ENCODE results near the gene CTSF. TPM values are rescaled to one million over a fixed set of nuclear protein-coding genes. Genes with fewer than 3 reads are reported as not detected.

CTSF gene
- total and polyA plus RNA-seq, 2 donors (not counting 1 experiment from before 2014, with no cell fraction given), result 16.6 to 20.9 TPM

DNA sequence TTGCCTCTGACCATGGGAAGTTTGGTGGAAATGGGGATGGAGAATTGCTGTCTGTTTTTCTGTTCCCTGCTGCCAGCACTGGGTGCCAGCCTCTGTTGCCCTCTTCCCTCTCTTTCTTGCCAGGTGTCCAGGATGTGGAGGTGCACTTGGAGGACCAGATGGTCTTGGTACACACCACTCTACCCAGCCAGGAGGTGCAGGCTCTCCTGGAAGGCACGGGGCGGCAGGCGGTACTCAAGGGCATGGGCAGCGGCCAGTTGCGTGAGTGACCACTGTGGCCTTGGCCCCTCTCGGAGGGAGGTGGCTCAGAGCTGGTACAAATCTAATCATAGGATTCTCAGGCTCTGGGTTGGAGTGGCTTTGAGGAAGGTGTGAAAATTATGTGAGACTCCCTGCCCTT is 30.6 kb upstream of the CTSF start:
- no peaks in the 10 kb centered on the region for H3K9me3 Mint-ChIP-seq (ENCODE audit: insufficient read depth)
- CTCF ChIA-PET, result interaction anchor here (1.6 to 1.7 kb wide), 2 partner anchors 8 to 80 kb away, joined by 4 to 6 read pairs; no protein-coding TSS in a partner anchor
- H3K27ac Mint-ChIP-seq, result no peak overlapping the region
- Histone ChIP-seq H3K4me1 (ENCODE audit: control insufficient read depth in 2 of 2, insufficient read depth in 2 of 2, low read length in 2 of 2) (peaks cover 25 to 29% of the 10 kb centered on the region in 2 donors), H2AFZ (ENCODE audit: insufficient read depth, low read depth, low read length, poor library complexity, severe bottlenecking) (no peak overlapping the region), H3K4me3 (ENCODE audit: control extremely low read depth in 1 of 5, extremely low read depth in 1 of 5, insufficient read depth in 1 of 5, low read depth in 2 of 5, low read length in 4 of 5) (no peak overlapping the region), H3K9ac (ENCODE audit: low read length) (no peak overlapping the region), H4K20me1 (ENCODE audit: control insufficient read depth, insufficient read depth, low read length, poor library complexity, severe bottlenecking) (no peaks in the 10 kb centered on the region), H3K27ac (ENCODE audit: low read length in 2 of 2) (no peak overlapping the region), H3K79me2 (ENCODE audit: control insufficient read depth, insufficient read depth, low read length) (peaks cover 53% of the 10 kb centered on the region), H3K27me3 (replicated peaks in 1 of 4; ENCODE audit: control extremely low read depth in 1 of 4, control insufficient read depth in 3 of 4, insufficient read depth in 4 of 4, low read length in 3 of 4) (no peaks in the 10 kb centered on the region), H3K4me2 (replicated peaks; ENCODE audit: low read depth, low read length, poor library complexity, severe bottlenecking) (no peak overlapping the region), H3K36me3 (replicated peaks in 1 of 2; ENCODE audit: control extremely low read depth in 1 of 2, control insufficient read depth in 1 of 2, extremely low read depth in 1 of 2, insufficient read depth in 2 of 2, low read length in 1 of 2) (peaks cover 2 to 27% of the 10 kb centered on the region in 2 experiments), H3K9me3 (ENCODE audit: control extremely low read depth in 1 of 3, control insufficient read depth in 2 of 3, insufficient read depth in 1 of 3, low read length in 2 of 3) (no peaks in the 10 kb centered on the region)
- H3K4me3 Mint-ChIP-seq, result no peak overlapping the region
- intact Hi-C loops (cut with micrococcal nuclease), result no loop called here
- WGBS (ENCODE audit: insufficient coverage), result 100% methylated on average over 6 of the region's 6 CpGs
- H3K4me1 Mint-ChIP-seq, result peaks cover 47% of the 10 kb centered on the region
- POLR2A ChIA-PET, result interaction anchor here (0.5 kb wide), 1 partner anchor 92 kb away, joined by 3 read pairs; no protein-coding TSS in a partner anchor
- no peak for TF ChIP-seq CTCF (IDR thresholded peaks at IDR 0.05)
- no peak for TF ChIP-seq EZH2 (IDR thresholded peaks at IDR 0.05; ENCODE audit: borderline replicate concordance, insufficient read depth, low read depth, low read length, poor library complexity, severe bottlenecking)
- no peaks in the 10 kb centered on the region for H3K27me3 Mint-ChIP-seq
- ATAC-seq (ENCODE audit: low read depth) (no peak), DNase-seq (no peak)

DNA sequence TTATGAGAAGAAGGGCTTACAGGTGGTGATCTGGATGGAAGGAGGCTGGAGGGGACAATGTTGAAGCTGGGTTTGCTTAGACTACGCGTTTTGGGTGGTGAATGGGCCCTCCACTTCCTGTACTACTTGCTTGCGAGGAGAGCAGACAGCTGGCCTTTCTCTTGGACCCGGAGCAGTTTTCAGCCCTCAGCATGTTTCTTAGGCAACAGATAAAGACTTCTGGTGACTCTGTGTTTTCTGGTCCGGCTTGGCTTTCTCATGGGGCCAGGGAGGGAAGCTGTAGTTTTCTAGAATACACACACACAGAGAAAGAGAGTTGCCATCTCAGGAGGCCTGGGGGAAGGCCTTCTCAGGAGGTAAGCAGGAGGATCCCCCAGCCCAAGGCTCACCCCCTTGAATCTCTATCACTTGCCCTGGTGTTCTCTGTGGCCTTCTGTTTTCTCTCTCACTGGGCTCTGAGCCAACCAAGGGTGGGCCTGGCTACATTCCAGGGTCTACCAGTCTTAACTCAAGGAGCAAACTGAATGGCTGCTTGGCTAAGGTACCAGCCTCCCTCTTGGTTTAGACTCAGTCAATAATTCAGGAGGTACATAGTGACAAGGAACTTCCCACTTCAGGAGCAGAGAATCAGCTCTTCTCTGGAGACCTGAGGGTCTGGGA is 27.0 kb upstream of the CTSF start:
- Histone ChIP-seq H3K4me3 (ENCODE audit: control extremely low read depth in 1 of 5, extremely low read depth in 1 of 5, insufficient read depth in 1 of 5, low read depth in 2 of 5, low read length in 4 of 5) (peak overlapping the region in 1 of 5 experiments; percentile 20), H3K27me3 (replicated peaks in 1 of 4; ENCODE audit: control extremely low read depth in 1 of 4, control insufficient read depth in 3 of 4, insufficient read depth in 4 of 4, low read length in 3 of 4) (no peaks in the 10 kb centered on the region), H3K36me3 (replicated peaks in 1 of 2; ENCODE audit: control extremely low read depth in 1 of 2, control insufficient read depth in 1 of 2, extremely low read depth in 1 of 2, insufficient read depth in 2 of 2, low read length in 1 of 2) (peaks cover 2 to 19% of the 10 kb centered on the region in 2 experiments), H3K79me2 (ENCODE audit: control insufficient read depth, insufficient read depth, low read length) (peaks cover 74% of the 10 kb centered on the region), H3K4me2 (replicated peaks; ENCODE audit: low read depth, low read length, poor library complexity, severe bottlenecking) (peak overlapping the region; percentile 35), H3K9me3 (ENCODE audit: control extremely low read depth in 1 of 3, control insufficient read depth in 2 of 3, insufficient read depth in 1 of 3, low read length in 2 of 3) (no peaks in the 10 kb centered on the region), H2AFZ (ENCODE audit: insufficient read depth, low read depth, low read length, poor library complexity, severe bottlenecking) (no peak overlapping the region), H3K9ac (ENCODE audit: low read length) (peak overlapping the region; percentile 22), H3K4me1 (ENCODE audit: control insufficient read depth in 2 of 2, insufficient read depth in 2 of 2, low read length in 2 of 2) (peaks cover 31 to 34% of the 10 kb centered on the region in 2 donors), H4K20me1 (ENCODE audit: control insufficient read depth, insufficient read depth, low read length, poor library complexity, severe bottlenecking) (no peaks in the 10 kb centered on the region), H3K27ac (ENCODE audit: low read length in 2 of 2) (peak overlapping the region; percentile 4 to 5)
- Mint-ChIP-seq H3K4me1 (peaks cover 52% of the 10 kb centered on the region), H3K9me3 (ENCODE audit: insufficient read depth) (no peaks in the 10 kb centered on the region), H3K27me3 (no peaks in the 10 kb centered on the region), H3K4me3 (peak overlapping the region; percentile 60), H3K27ac (peak overlapping the region; percentile 84)
- POLR2A ChIA-PET, result interaction anchor here (0.6 to 2.1 kb wide), 7 partner anchors 9 to 1019 kb away, joined by 4 to 14 read pairs (median 5); partner anchors contain the start of genes RBM14, RBM4 and RBM4B
- CTCF ChIA-PET, result interaction anchor here (0.6 to 5.9 kb wide), 7 partner anchors 11 to 292 kb away, joined by 3 to 46 read pairs (median 6); partner anchors contain the start of genes RBM4 and RBM4B
- ATAC-seq (ENCODE audit: low read depth) (no peak), DNase-seq (peak; percentile 1)
- WGBS (ENCODE audit: insufficient coverage), result 53% methylated on average over 4 of the region's 5 CpGs
- no peak for TF ChIP-seq CTCF (IDR thresholded peaks at IDR 0.05)
- TF ChIP-seq EZH2 (IDR thresholded peaks at IDR 0.05; ENCODE audit: borderline replicate concordance, insufficient read depth, low read depth, low read length, poor library complexity, severe bottlenecking), result no peak
- intact Hi-C loops (cut with micrococcal nuclease), result no loop called here
